ENCODE data around the gene MLH3. TPM values are rescaled to one million over a fixed set of nuclear protein-coding genes. Genes with fewer than 3 reads are reported as not detected.

MLH3 gene
- total and polyA plus RNA-seq, 10 of the 15 experiments (the other 5 are each of a cell fraction or from before 2014, with no cell fraction given): 12.6 to 31.2 (median 19.6) TPM

GRCh38 chr14:74979029-74979428, 72.2 kb downstream of the MLH3 start (continued):
- TF ChIP-seq SMARCA5 (IDR thresholded peaks at IDR 0.05): no peak
- no peak for TF ChIP-seq SRF (IDR thresholded peaks at IDR 0.05; ENCODE audit: low read depth in 2 of 2, low read length in 2 of 2)
- no peak for TF ChIP-seq HDAC6 (IDR thresholded peaks at IDR 0.05; ENCODE audit: unreplicated experiment)
- TF ChIP-seq EP300 (IDR thresholded peaks at IDR 0.05; ENCODE audit: borderline replicate concordance in 1 of 2, control insufficient read depth in 1 of 2, low read depth in 2 of 2, low read length in 2 of 2): no peak
- TF ChIP-seq ZNF622 (IDR thresholded peaks at IDR 0.05): no peak

GRCh38 chr14:74978416-74978947, 72.8 kb downstream of the MLH3 start:
- Histone ChIP-seq H3K27me3 (replicated peaks in 1 of 2; ENCODE audit: control insufficient read depth in 2 of 2, insufficient read depth in 2 of 2, low read length in 1 of 2) (no peaks in the 10 kb centered on the region; a peak in 1 of 4 replicates), H3K36me3 (ENCODE audit: control insufficient read depth in 2 of 2, insufficient read depth in 2 of 2, low read length in 1 of 2) (no peaks in the 10 kb centered on the region), H3K9ac (ENCODE audit: control insufficient read depth, insufficient read depth, low read length) (no peak overlapping the region), H3K4me3 (no peak overlapping the region), H2AFZ (ENCODE audit: control insufficient read depth, low read depth, low read length) (no peak overlapping the region), H3K4me2 (ENCODE audit: control insufficient read depth, insufficient read depth) (no peak overlapping the region), H3K27ac (ENCODE audit: control insufficient read depth, insufficient read depth) (no peak overlapping the region), H3K9me3 (replicated peaks; ENCODE audit: control insufficient read depth, insufficient read depth, low read length) (no peaks in the 10 kb centered on the region), H3K79me2 (ENCODE audit: control insufficient read depth, insufficient read depth, low read length) (no peaks in the 10 kb centered on the region), H4K20me1 (ENCODE audit: control insufficient read depth, insufficient read depth) (no peaks in the 10 kb centered on the region), H3K4me1 (ENCODE audit: control insufficient read depth, insufficient read depth, low read length) (peaks cover 5% of the 10 kb centered on the region; the same call in 1 of the 2 replicates)
- intact Hi-C loops (cut with micrococcal nuclease; ENCODE audit: unreplicated experiment) (no loop called here), in situ Hi-C loops (cut with MboI) (no loop called here)
- DNase-seq (ENCODE audit: low read depth, low spot score) (no peak), ATAC-seq (no peak), FAIRE-seq (no peak)
- whole genome bisulfite sequencing (ENCODE audit: insufficient coverage, insufficient replicate concordance, low lambda C conversion rate, missing lambda C conversion rate): 69% methylated on average over 11 of the region's 11 CpGs
- SMC1A ChIA-PET (ENCODE audit: uncharacterized antibody, unreplicated experiment): no interaction called here
- POLR2A ChIA-PET: interaction anchor here (0.6 kb wide), 1 partner anchor 146 kb away, joined by 3 read pairs; no protein-coding TSS in a partner anchor
- TF ChIP-seq EP300 (IDR thresholded peaks at IDR 0.05; ENCODE audit: borderline replicate concordance in 1 of 2, control insufficient read depth in 1 of 2, low read depth in 2 of 2, low read length in 2 of 2) (no peak), ZNF384 (IDR thresholded peaks at IDR 0.05; ENCODE audit: borderline replicate concordance, low read depth, low read length) (no peak), USF2 (IDR thresholded peaks at IDR 0.05; ENCODE audit: borderline replicate concordance, low read depth, low read length) (no peak), TCF7 (IDR thresholded peaks at IDR 0.05; ENCODE audit: borderline replicate concordance) (no peak), YY1 (IDR thresholded peaks at IDR 0.05; ENCODE audit: low read depth, low read length) (no peak), ELK1 (IDR thresholded peaks at IDR 0.05; ENCODE audit: low read depth, low read length) (no peak), CHD4 (IDR thresholded peaks at IDR 0.05) (no peak), WRNIP1 (IDR thresholded peaks at IDR 0.05; ENCODE audit: borderline replicate concordance, low read depth, low read length) (no peak), CEBPB (IDR thresholded peaks at IDR 0.05; ENCODE audit: borderline replicate concordance in 1 of 2, low read depth in 2 of 2, low read length in 2 of 2) (no peak), MEF2B (IDR thresholded peaks at IDR 0.05; ENCODE audit: partially characterized antibody, poor library complexity, severe bottlenecking) (no peak), USF1 (IDR thresholded peaks at IDR 0.05; ENCODE audit: borderline replicate concordance, extremely low read length, insufficient read depth, low read depth, low read length) (no peak), NFXL1 (IDR thresholded peaks at IDR 0.05; ENCODE audit: borderline replicate concordance) (no peak), SUPT20H (IDR thresholded peaks at IDR 0.05; ENCODE audit: borderline replicate concordance, control insufficient read depth, low read depth, low read length) (no peak), RBBP5 (conservative IDR thresholded peaks at IDR 0.05) (no peak)
- RAD21 ChIA-PET (ENCODE audit: unreplicated experiment): no interaction called here
- BruUV-seq (replicated peaks): no TSS peak
- CTCF ChIA-PET: no interaction called here
